Measurements from ENCODE around the gene PLSCR2.

DNA sequence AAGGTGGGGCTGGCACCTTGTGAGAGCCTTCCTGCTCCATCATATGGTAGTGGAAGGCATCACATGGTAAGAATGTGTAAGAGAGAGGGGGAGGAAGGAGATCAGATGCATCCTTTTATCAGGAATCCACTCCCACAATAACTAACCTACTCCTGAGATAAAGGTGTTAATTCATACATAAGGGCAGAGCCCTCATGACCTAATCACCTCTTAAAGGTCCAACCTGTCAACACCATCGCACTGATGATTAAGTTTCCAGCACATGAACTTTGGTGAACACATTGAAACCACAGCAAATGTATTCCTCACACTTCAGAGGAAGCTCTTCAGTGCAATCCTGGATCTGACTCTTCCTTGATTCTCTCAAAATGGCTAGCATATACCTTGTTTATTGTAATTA, 55.4 kb downstream of the PLSCR2 start:
- TF ChIP-seq, protein P1, sequence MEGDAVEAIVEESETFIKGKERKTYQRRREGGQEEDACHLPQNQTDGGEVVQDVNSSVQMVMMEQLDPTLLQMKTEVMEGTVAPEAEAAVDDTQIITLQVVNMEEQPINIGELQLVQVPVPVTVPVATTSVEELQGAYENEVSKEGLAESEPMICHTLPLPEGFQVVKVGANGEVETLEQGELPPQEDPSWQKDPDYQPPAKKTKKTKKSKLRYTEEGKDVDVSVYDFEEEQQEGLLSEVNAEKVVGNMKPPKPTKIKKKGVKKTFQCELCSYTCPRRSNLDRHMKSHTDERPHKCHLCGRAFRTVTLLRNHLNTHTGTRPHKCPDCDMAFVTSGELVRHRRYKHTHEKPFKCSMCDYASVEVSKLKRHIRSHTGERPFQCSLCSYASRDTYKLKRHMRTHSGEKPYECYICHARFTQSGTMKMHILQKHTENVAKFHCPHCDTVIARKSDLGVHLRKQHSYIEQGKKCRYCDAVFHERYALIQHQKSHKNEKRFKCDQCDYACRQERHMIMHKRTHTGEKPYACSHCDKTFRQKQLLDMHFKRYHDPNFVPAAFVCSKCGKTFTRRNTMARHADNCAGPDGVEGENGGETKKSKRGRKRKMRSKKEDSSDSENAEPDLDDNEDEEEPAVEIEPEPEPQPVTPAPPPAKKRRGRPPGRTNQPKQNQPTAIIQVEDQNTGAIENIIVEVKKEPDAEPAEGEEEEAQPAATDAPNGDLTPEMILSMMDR (conservative IDR thresholded peaks at IDR 0.05; ENCODE audit: low read length) = no peak
- no peak for TF ChIP-seq EZH2phosphoT487 (IDR thresholded peaks at IDR 0.05; ENCODE audit: borderline replicate concordance)
